A549 (cell line): ENCODE measurements around the gene USH1C. TPM values are rescaled to one million over a fixed set of nuclear protein-coding genes. Genes with fewer than 3 reads are reported as not detected.

Experiments used
- ATAC-seq, 2 experiments: fragments of 200-7000 bp in 1 of 2; fragments of >200 bp in 1 of 2; cut with Nextera tagmentation in 1 of 2; cut with Tn5 transposase in 1 of 2; 3 replicates each; pipeline versions ENCODE4 v1.8.0 to v1.9.1; 2018 to 2020; ENCODE audit warnings: mild to moderate bottlenecking in 1 of 2, moderate library complexity in 1 of 2
- CTCF ChIA-PET: fragments of 300-600 bp; sonication (Branson Sonifier 250); formaldehyde crosslinking; extraction: SDS; loops from one replicate; lab custom pipeline; 2021; ENCODE audit warnings: antibody characterized with exemption, inconsistent platforms; lab: Yijun Ruan, JAX
- POLR2A ChIA-PET: fragments of 350-600 bp; formaldehyde crosslinking; extraction: SDS; loops from one replicate; lab custom pipeline; 2021; ENCODE audit warnings: antibody characterized with exemption, inconsistent platforms; lab: Yijun Ruan, JAX
- DNase-seq, 2 experiments: peaks; one replicate each; pipeline versions ENCODE4 v3.0.0 to v3.0.0-alpha.2; 2011 to 2016; ENCODE audit warnings: low read depth in 1 of 2, low spot score in 1 of 2
- FAIRE-seq: peaks from 2 replicates; lab custom pipeline; 2011; peaks lifted over from hg19 to GRCh38; lab: Jason Lieb, UNC
- H3K27ac ChIP-seq, 2 experiments: fragments of >200 bp; sonication (Bioruptor Twin); formaldehyde crosslinking; 3 replicates each; pipeline ENCODE4 v1.5.1; 2016 to 2017
- H3K4me1 ChIP-seq: fragments of >200 bp; sonication (Bioruptor Twin); formaldehyde crosslinking; 3 replicates; pipeline ENCODE4 v1.6.1; 2016
- H3K4me2 ChIP-seq: fragments of >200 bp; sonication (Bioruptor Twin); formaldehyde crosslinking; 3 replicates; pipeline ENCODE4 v1.6.1; 2016
- H3K4me3 ChIP-seq: fragments of >200 bp; sonication (Bioruptor Twin); formaldehyde crosslinking; 3 replicates; pipeline ENCODE4 v1.5.1; 2016
- H3K9me3 ChIP-seq: fragments of >200 bp; sonication (Bioruptor Twin); formaldehyde crosslinking; 3 replicates; pipeline ENCODE4 v1.6.1; 2016
- ATOH8 ChIP-seq: fragments of 250-450 bp; sonication (Bioruptor Pico); IDR thresholded peaks from 2 replicates; pipeline ENCODE4 v1.5.0; 2020; ENCODE audit warnings: low read depth, mild to moderate bottlenecking, moderate library complexity
- BHLHE40 ChIP-seq: IDR thresholded peaks from 2 replicates; pipeline ENCODE4 v1.6.1; 2012; ENCODE audit warnings: low read depth, low read length, inconsistent platforms
- CHD2 ChIP-seq: fragments of 150-350 bp; IDR thresholded peaks from 2 replicates; pipeline ENCODE4 v1.6.1; 2014; ENCODE audit warnings: low read length; ENCODE audit not compliant: partially characterized antibody
- EHMT2 ChIP-seq: fragments of 200-600 bp; sonication (generic); IDR thresholded peaks from 2 replicates; pipeline ENCODE4 v1.6.1; 2016; ENCODE audit warnings: antibody characterized with exemption, low read depth, mild to moderate bottlenecking, moderate library complexity
- ELK1 ChIP-seq: fragments of 150-350 bp; IDR thresholded peaks from 2 replicates; pipeline ENCODE4 v1.6.1; 2014; ENCODE audit warnings: low read depth, mild to moderate bottlenecking, low read length
- FOSB ChIP-seq: fragments of 250-450 bp; sonication (Bioruptor Pico); IDR thresholded peaks from 2 replicates; pipeline ENCODE4 v1.5.0; 2020; ENCODE audit warnings: mild to moderate bottlenecking, moderate library complexity
- FOSL2 ChIP-seq, 2 experiments: fragments of 450-650 bp in 1 of 2; fragments of >200 bp in 1 of 2; sonication (Bioruptor Twin) in 1 of 2; formaldehyde crosslinking; IDR thresholded peaks; 2 replicates each; pipeline versions ENCODE4 v1.5.0 to v1.6.1; 2016 to 2020; ENCODE audit warnings: mild to moderate bottlenecking in 1 of 2, moderate library complexity in 1 of 2
- HEYL ChIP-seq: fragments of 250-450 bp; sonication (Bioruptor Pico); IDR thresholded peaks from 2 replicates; pipeline ENCODE4 v1.8.0; 2021; ENCODE audit warnings: mild to moderate bottlenecking, moderate library complexity
- JUNB ChIP-seq: fragments of >200 bp; sonication (Bioruptor Twin); formaldehyde crosslinking; IDR thresholded peaks from 2 replicates; pipeline ENCODE4 v1.6.1; 2016
- KDM1A ChIP-seq: fragments of 200-600 bp; sonication (generic); IDR thresholded peaks from 2 replicates; pipeline ENCODE4 v1.6.1; 2016; ENCODE audit warnings: low read depth, mild to moderate bottlenecking
- NFE2L2 ChIP-seq: fragments of 150-350 bp; conservative IDR thresholded peaks from 2 replicates; pipeline ENCODE4 v1.6.1; 2014; ENCODE audit warnings: low read length
- NPAS2 ChIP-seq: fragments of 250-450 bp; sonication (Bioruptor Pico); IDR thresholded peaks from 2 replicates; pipeline ENCODE4 v1.8.0; 2022; ENCODE audit warnings: mild to moderate bottlenecking, moderate library complexity, borderline replicate concordance
- PHF8 ChIP-seq: fragments of 200-600 bp; sonication (generic); IDR thresholded peaks from 2 replicates; pipeline ENCODE4 v1.6.1; 2016; ENCODE audit warnings: low read depth, mild to moderate bottlenecking, antibody characterized with exemption, moderate library complexity, borderline replicate concordance
- POLR2A ChIP-seq: IDR thresholded peaks from 2 replicates; pipeline ENCODE4 v1.6.1; 2012; ENCODE audit warnings: mild to moderate bottlenecking, low read length
- POLR2AphosphoS2 ChIP-seq: conservative IDR thresholded peaks from 2 replicates; pipeline ENCODE4 v1.6.1; 2012; ENCODE audit warnings: low read length, improper control_type of control experiment, inconsistent platforms
- RARB ChIP-seq: fragments of 250-450 bp; sonication (Bioruptor Pico); IDR thresholded peaks from 2 replicates; pipeline ENCODE4 v1.8.0; 2021; ENCODE audit warnings: mild to moderate bottlenecking, moderate library complexity
- RNF2 ChIP-seq: fragments of 200-600 bp; sonication (generic); IDR thresholded peaks from 2 replicates; pipeline ENCODE4 v1.6.1; 2016; ENCODE audit warnings: low read depth, mild to moderate bottlenecking, antibody characterized with exemption, moderate library complexity, borderline replicate concordance
- SMC3 ChIP-seq: fragments of >200 bp; sonication (Bioruptor Twin); formaldehyde crosslinking; IDR thresholded peaks from 3 replicates; pipeline ENCODE4 v1.6.1; 2018; ENCODE audit warnings: inconsistent platforms
- TFCP2L1 ChIP-seq: fragments of 250-450 bp; sonication (Bioruptor Pico); IDR thresholded peaks from 2 replicates; pipeline ENCODE4 v1.5.0; 2021; ENCODE audit warnings: mild to moderate bottlenecking
- TP53 ChIP-seq: fragments of 250-450 bp; sonication (Bioruptor Pico); IDR thresholded peaks from 2 replicates; pipeline ENCODE4 v1.5.0; 2021; ENCODE audit warnings: mild to moderate bottlenecking, moderate library complexity
- ZC3H11A ChIP-seq: fragments of 450-650 bp; IDR thresholded peaks from 2 replicates; pipeline ENCODE4 v1.6.1; 2014; ENCODE audit warnings: antibody characterized with exemption, mild to moderate bottlenecking
- ZFP36 ChIP-seq: fragments of 450-650 bp; IDR thresholded peaks from 2 replicates; pipeline ENCODE4 v1.6.1; 2014; ENCODE audit warnings: borderline replicate concordance; ENCODE audit not compliant: partially characterized antibody
- ZSCAN20 ChIP-seq: fragments of 250-450 bp; sonication (Bioruptor Pico); IDR thresholded peaks from 2 replicates; pipeline ENCODE4 v1.8.0; 2022; ENCODE audit warnings: mild to moderate bottlenecking, moderate library complexity
- WGBS: methylation state at CpG from one replicate; pipeline ENCODE4 v1.1.6; 2017; ENCODE audit errors: missing lambda C conversion rate; 5-methylcytosine and 5-hydroxymethylcytosine counted together
- polyA plus RNA-seq, 4 experiments: library from polyadenylated mRNA; depleted of rRNA in 3 of 4; stranded (reverse); fragments of >200 nt; fragmentation: RNase III in 1 of 4; extraction: RNeasy Plus Mini Kit Qiagen cat#74134 plus additional on column Dnase treatment in 1 of 4; gene quantifications; 2 replicates in 3 of 4; 3 replicates in 1 of 4; pipeline ENCODE4 v1.2.3, GENCODE V29; 2011 to 2017
- TF ChIP-seq, protein P1 (sequence below): fragments of 250-450 bp; sonication (Bioruptor Pico); IDR thresholded peaks from 2 replicates; pipeline ENCODE4 v1.5.0; 2021; ENCODE audit warnings: mild to moderate bottlenecking, moderate library complexity, borderline replicate concordance
- TF ChIP-seq, protein P2 (sequence below): fragments of >200 bp; sonication (Bioruptor Twin); formaldehyde crosslinking; IDR thresholded peaks from 2 replicates; pipeline ENCODE4 v1.6.1; 2016

Gene USH1C
- polyA plus RNA-seq, 2 of the 4 experiments (the other 2 are of a cell fraction), result 3.2 to 8.6 TPM

GRCh38 chr11:17506942-17507341 is 37.3 kb downstream of the USH1C start:
- WGBS, result 34% methylated on average over 3 of the region's 3 CpGs
- H3K27ac ChIP-seq, result no peak overlapping the region
- H3K4me3 ChIP-seq, result no peak overlapping the region
- H3K4me2 ChIP-seq, result no peak overlapping the region
- CTCF ChIA-PET, result interaction anchor here (1.2 to 45.8 kb wide), 8 partner anchors 13 to 277 kb away, joined by 3 to 1119 read pairs (median 42); partner anchors contain the start of gene KCNJ11
- no peak for TF ChIP-seq POLR2A
- TF ChIP-seq SMC3, result no peak
- no peak for TF ChIP-seq CHD2
- TF ChIP-seq, protein P1, sequence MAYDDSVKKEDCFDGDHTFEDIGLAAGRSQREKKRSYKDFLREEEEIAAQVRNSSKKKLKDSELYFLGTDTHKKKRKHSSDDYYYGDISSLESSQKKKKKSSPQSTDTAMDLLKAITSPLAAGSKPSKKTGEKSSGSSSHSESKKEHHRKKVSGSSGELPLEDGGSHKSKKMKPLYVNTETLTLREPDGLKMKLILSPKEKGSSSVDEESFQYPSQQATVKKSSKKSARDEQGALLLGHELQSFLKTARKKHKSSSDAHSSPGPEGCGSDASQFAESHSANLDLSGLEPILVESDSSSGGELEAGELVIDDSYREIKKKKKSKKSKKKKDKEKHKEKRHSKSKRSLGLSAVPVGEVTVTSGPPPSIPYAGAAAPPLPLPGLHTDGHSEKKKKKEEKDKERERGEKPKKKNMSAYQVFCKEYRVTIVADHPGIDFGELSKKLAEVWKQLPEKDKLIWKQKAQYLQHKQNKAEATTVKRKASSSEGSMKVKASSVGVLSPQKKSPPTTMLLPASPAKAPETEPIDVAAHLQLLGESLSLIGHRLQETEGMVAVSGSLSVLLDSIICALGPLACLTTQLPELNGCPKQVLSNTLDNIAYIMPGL (CRISPR knock-in tag), result no peak
- TF ChIP-seq PHF8, result no peak
- TF ChIP-seq, protein P2, sequence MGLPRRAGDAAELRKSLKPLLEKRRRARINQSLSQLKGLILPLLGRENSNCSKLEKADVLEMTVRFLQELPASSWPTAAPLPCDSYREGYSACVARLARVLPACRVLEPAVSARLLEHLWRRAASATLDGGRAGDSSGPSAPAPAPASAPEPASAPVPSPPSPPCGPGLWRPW, result no peak
- TF ChIP-seq JUNB, result no peak
- no peak for TF ChIP-seq EHMT2
- TF ChIP-seq HEYL (CRISPR knock-in tag), result no peak
- no peak for TF ChIP-seq ATOH8
- no peak for TF ChIP-seq FOSB (CRISPR knock-in tag)
- TF ChIP-seq NFE2L2, result no peak
- TF ChIP-seq RNF2, result no peak
- no peak for TF ChIP-seq FOSL2 (IDR thresholded peaks at IDR 0.05)
- TF ChIP-seq FOSL2 (CRISPR knock-in tag; IDR thresholded peaks at IDR 0.05), result no peak
- TF ChIP-seq TFCP2L1 (CRISPR knock-in tag), result no peak
- no peaks in the 10 kb centered on the region for H3K9me3 ChIP-seq
- ATAC-seq, result no peak
- peaks cover 7% of the 10 kb centered on the region; the same call in 2 of the 3 replicates for H3K4me1 ChIP-seq
- DNase-seq, result no peak
- no peak for FAIRE-seq
- POLR2A ChIA-PET, result no interaction called here

DNA sequence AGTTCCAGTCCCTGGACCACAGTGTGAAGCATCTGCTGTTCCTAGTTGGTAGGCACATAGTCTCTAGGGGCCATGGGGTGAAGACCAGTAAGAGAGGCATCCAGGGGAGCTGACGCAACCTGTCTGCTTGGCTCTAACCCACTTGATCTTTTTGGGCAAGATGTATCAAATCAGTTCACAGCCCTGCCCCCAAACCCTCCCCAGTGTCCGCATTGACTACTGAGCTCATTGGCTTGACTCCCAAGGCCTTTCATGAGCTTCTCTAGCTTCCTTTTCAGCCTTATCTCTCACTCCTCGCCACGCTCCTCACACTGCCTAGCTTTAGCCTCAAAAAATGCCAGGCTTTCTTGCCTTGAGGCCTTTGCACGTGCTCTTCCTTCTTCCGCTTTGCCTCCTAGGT is 37.9 kb downstream of the USH1C start:
- no peaks in the 10 kb centered on the region for H3K9me3 ChIP-seq
- no peak overlapping the region for H3K4me2 ChIP-seq
- ATAC-seq (no peak), FAIRE-seq (no peak), DNase-seq (no peak)
- ChIA-PET CTCF (interaction anchor here (0.6 to 45.8 kb wide), 11 partner anchors 12 to 1053 kb away, joined by 3 to 1119 read pairs (median 28); partner anchors contain the start of genes KCNJ11 and USH1C), POLR2A (no interaction called here)
- peaks cover 7% of the 10 kb centered on the region; the same call in 2 of the 3 replicates for H3K4me1 ChIP-seq
- H3K4me3 ChIP-seq, result no peak overlapping the region
- H3K27ac ChIP-seq, result no peak overlapping the region
- WGBS, result 75% methylated on average over 6 of the region's 6 CpGs
- no peak for TF ChIP-seq JUNB
- no peak for TF ChIP-seq ZFP36
- no peak for TF ChIP-seq RARB (CRISPR knock-in tag)
- TF ChIP-seq NPAS2 (CRISPR knock-in tag), result no peak
- no peak for TF ChIP-seq ZSCAN20 (CRISPR knock-in tag)
- no peak for TF ChIP-seq POLR2AphosphoS2
- TF ChIP-seq ELK1, result no peak
- no peak for TF ChIP-seq ZC3H11A
- TF ChIP-seq, protein P1 (CRISPR knock-in tag), result no peak
- no peak for TF ChIP-seq TP53 (CRISPR knock-in tag)
- TF ChIP-seq KDM1A, result no peak
- TF ChIP-seq BHLHE40, result no peak
- TF ChIP-seq CHD2, result no peak
